Nephron (organoid): ENCODE measurements around the gene HOXD10.
A peak's percentile ranks its signal among the peaks of the same experiment; 100 is the strongest.

Experiments
- H3K27ac Mint-ChIP-seq, 3 experiments: 2 replicates each; pipeline ENCODE4 v1.8.0; 2020; ENCODE audit warnings: mixed read lengths in 3 of 3, mild to moderate bottlenecking in 2 of 3, moderate library complexity in 1 of 3
- H3K27me3 Mint-ChIP-seq: 2 replicates; pipeline ENCODE4 v1.8.0; 2021; ENCODE audit warnings: low read depth, mild to moderate bottlenecking, moderate library complexity, mixed read lengths
- H3K36me3 Mint-ChIP-seq: 2 replicates; pipeline ENCODE4 v1.8.0; 2020; ENCODE audit warnings: low read depth, mixed read lengths
- H3K4me1 Mint-ChIP-seq: 2 replicates; pipeline ENCODE4 v1.8.0; 2020; ENCODE audit warnings: mixed read lengths
- H3K4me3 Mint-ChIP-seq, 3 experiments: 2 replicates each; pipeline ENCODE4 v1.8.0; 2020; ENCODE audit warnings: mild to moderate bottlenecking in 3 of 3, mixed read lengths in 3 of 3, moderate library complexity in 2 of 3
- H3K9me3 Mint-ChIP-seq: 2 replicates; pipeline ENCODE4 v1.8.0; 2020; ENCODE audit warnings: mixed read lengths
- TF ChIP-seq, protein P1 (sequence below), 3 experiments: fragments of 200-600 bp; sonication (generic); IDR thresholded peaks; one replicate each; pipeline ENCODE4 v1.5.0; 2021; ENCODE audit warnings: antibody characterized with exemption in 3 of 3; ENCODE audit not compliant: unreplicated experiment in 3 of 3

The HOXD10 gene

DNA sequence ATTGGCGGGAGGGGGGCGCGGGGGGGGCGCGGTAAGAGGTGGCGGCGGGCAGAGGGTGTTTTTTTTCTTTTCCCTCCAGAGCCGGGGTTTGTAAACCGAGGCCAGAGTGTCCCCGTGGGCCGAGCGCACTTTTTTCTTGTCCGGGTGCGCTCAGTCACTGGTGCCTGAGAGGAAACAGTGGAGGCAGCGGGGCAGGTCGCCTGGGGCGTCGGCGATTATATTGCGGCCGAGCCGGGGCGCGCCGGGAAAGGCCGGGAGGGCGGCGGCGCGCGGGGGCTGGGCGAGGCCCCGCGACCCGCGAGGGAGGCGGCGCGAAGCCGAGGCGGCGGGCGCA, 13.2 kb downstream of the HOXD10 start:
- Mint-ChIP-seq H3K9me3 (no peaks in the 10 kb centered on the region), H3K4me3 (peak overlapping the region; percentile 91 to 98 (median 95)), H3K27ac (peak overlapping the region; percentile 99 to 100 (median 99)), H3K36me3 (peaks cover 24% of the 10 kb centered on the region), H3K4me1 (peaks cover 68% of the 10 kb centered on the region), H3K27me3 (peaks cover 29% of the 10 kb centered on the region)
- TF ChIP-seq, protein P1, sequence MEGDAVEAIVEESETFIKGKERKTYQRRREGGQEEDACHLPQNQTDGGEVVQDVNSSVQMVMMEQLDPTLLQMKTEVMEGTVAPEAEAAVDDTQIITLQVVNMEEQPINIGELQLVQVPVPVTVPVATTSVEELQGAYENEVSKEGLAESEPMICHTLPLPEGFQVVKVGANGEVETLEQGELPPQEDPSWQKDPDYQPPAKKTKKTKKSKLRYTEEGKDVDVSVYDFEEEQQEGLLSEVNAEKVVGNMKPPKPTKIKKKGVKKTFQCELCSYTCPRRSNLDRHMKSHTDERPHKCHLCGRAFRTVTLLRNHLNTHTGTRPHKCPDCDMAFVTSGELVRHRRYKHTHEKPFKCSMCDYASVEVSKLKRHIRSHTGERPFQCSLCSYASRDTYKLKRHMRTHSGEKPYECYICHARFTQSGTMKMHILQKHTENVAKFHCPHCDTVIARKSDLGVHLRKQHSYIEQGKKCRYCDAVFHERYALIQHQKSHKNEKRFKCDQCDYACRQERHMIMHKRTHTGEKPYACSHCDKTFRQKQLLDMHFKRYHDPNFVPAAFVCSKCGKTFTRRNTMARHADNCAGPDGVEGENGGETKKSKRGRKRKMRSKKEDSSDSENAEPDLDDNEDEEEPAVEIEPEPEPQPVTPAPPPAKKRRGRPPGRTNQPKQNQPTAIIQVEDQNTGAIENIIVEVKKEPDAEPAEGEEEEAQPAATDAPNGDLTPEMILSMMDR (IDR thresholded peaks at IDR 0.05; ENCODE audit: unreplicated experiment in 3 of 3) = no peak

DNA sequence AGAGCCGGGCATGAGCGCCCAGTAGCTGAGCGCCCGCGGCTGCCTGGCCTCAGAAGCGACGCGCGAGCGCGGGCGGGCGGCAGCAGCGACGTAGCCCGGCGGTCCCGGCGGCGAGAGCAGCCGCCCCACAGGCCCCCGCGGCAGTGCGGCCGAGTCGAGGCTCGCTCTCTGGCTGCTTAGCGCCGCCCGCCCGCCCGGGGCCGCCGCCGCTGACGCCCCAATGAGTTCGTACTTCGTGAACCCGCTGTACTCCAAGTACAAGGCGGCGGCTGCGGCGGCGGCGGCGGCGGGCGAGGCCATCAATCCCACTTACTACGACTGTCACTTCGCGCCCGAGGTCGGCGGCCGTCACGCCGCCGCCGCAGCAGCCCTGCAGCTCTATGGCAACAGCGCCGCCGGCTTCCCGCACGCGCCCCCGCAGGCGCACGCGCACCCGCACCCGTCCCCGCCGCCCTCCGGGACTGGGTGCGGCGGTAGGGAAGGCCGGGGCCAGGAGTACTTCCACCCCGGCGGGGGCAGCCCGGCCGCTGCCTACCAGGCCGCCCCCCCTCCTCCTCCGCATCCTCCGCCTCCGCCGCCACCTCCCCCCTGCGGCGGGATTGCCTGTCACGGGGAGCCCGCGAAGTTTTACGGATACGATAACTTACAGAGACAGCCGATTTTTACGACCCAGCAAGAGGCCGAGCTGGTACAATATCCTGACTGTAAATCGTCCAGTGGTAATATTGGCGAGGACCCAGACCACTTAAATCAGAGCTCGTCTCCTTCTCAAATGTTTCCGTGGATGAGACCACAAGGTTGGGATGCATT, 13.8 kb downstream of the HOXD10 start:
- H3K9me3 Mint-ChIP-seq = no peaks in the 10 kb centered on the region
- peak overlapping the region; percentile 99 to 100 (median 100) for H3K27ac Mint-ChIP-seq
- peaks cover 20% of the 10 kb centered on the region for H3K36me3 Mint-ChIP-seq
- H3K4me1 Mint-ChIP-seq = peaks cover 69% of the 10 kb centered on the region
- H3K4me3 Mint-ChIP-seq = peak overlapping the region; percentile 89 to 97 (median 97)
- peaks cover 25% of the 10 kb centered on the region for H3K27me3 Mint-ChIP-seq
- TF ChIP-seq, protein P1 (IDR thresholded peaks at IDR 0.05; ENCODE audit: unreplicated experiment in 3 of 3) = no peak

DNA sequence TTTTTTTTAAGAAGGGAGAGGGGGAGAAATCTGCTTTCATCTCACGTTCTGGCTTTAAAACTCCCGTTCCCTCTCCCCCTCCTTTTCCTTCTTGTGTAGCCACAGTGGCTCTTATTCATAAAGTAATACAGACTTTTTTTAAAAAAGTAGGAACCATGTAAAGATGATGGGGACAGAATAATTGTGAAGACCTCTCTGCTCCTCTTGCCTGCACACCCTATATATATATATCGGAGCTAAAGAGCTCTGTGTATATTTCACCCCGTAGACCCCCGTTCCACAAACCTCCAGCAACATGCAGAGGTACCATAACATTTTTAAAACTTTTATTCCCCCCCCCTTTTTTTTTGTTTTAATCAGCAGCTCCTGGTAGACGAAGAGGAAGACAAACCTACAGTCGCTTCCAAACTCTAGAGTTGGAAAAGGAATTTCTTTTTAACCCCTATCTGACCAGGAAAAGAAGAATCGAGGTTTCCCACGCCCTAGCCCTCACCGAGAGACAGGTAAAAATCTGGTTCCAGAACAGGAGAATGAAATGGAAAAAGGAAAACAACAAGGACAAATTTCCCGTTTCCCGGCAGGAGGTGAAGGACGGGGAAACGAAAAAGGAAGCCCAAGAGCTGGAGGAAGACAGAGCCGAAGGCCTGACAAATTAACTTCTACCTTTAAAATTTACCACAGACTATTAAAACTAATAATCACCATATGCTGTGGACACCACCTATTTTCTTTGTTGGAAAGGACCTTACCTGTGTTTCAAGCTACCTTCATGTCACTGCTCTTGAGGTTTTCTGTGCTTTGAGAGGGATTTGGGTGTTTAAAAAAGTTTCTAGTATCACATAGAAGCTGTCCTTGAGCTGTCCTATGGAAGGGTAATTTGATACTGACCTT, 14.6 kb downstream of the HOXD10 start:
- peaks cover 15% of the 10 kb centered on the region for H3K36me3 Mint-ChIP-seq
- peak overlapping the region; percentile 99 to 100 (median 99) for H3K27ac Mint-ChIP-seq
- TF ChIP-seq, protein P1 (IDR thresholded peaks at IDR 0.05; ENCODE audit: unreplicated experiment in 3 of 3) = no peak
- H3K4me3 Mint-ChIP-seq = peak overlapping the region; percentile 89 to 97 (median 97)
- H3K9me3 Mint-ChIP-seq = no peaks in the 10 kb centered on the region
- H3K27me3 Mint-ChIP-seq = peaks cover 17% of the 10 kb centered on the region
- peaks cover 66% of the 10 kb centered on the region for H3K4me1 Mint-ChIP-seq

DNA sequence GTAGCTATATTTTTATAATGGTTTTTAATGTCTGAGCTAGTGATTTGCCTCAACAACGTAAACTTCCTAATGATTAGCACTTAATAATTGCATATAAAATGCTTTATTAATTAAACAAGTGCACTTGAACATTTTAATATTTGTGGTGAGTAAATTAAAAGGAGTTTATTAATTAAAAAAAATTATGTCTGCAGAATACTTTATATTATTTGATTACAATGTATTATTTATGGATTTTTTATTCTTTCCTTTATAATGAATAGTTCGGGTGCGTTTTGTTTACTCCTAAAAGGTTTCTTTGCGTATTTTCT, 15.2 kb downstream of the HOXD10 start:
- Mint-ChIP-seq H3K27ac (peak overlapping the region; percentile 99 to 100 (median 99)), H3K36me3 (peaks cover 15% of the 10 kb centered on the region), H3K4me1 (peaks cover 60% of the 10 kb centered on the region), H3K27me3 (peaks cover 17% of the 10 kb centered on the region), H3K9me3 (no peaks in the 10 kb centered on the region), H3K4me3 (peak overlapping the region; percentile 89 to 97 (median 97))
- TF ChIP-seq, protein P1 (IDR thresholded peaks at IDR 0.05; ENCODE audit: unreplicated experiment in 3 of 3) = no peak

DNA sequence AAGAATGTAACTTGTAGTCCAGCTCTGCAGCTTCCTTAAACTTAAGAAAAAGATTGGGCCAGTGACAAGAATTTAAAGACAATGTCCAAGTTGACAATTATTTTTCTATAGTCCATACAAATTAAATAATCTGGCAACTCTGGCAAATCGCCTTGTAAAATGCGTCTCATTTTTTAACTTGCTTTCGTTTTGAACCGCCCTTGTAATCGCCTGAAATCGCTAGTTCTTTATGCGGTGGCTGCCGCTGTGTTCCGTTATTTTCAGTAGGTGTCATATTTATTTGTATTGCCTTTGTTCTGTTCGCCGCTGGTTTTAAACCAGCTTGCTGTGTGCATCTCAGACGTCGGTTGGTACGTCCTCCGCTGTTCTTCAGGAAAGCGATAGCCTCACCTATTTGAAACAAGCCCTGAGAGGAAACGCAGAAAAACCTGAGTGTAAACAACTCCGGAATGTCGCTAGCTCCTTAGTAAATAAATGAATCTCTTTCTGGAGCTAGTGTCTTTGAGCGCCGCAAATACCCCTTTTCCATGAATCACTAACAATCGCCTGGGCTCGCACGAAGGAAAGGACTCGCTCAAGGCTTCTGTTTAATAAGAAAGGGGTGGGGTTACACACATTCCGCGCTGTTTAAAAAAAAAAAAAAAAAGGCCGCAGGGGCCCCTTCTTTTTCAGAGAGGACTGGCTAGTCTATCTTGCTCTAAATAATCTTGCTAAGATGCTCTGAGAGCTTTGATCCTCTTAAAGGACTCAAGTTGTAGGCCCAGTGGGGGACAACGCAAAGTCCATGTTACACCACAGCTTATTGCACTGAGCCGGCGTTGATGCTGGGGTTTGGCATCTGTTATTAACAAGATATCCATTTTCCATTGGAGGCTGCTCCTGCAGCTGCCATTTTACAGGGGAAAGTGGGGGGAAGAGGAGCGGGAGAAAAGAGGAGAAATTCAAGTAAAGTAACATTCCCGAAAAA, 15.9 kb downstream of the HOXD10 start:
- peaks cover 17% of the 10 kb centered on the region for H3K36me3 Mint-ChIP-seq
- H3K27me3 Mint-ChIP-seq = peaks cover 17% of the 10 kb centered on the region
- no peaks in the 10 kb centered on the region for H3K9me3 Mint-ChIP-seq
- H3K4me1 Mint-ChIP-seq = peaks cover 53% of the 10 kb centered on the region
- peak overlapping the region; percentile 99 to 100 (median 99) for H3K27ac Mint-ChIP-seq
- TF ChIP-seq, protein P1 (IDR thresholded peaks at IDR 0.05; ENCODE audit: unreplicated experiment in 3 of 3) = no peak
- H3K4me3 Mint-ChIP-seq = peak overlapping the region; percentile 89 to 97 (median 97)
